Nephron (organoid): ENCODE measurements around the gene MVD.
"Not testable (repeated sequence)": the region's sequence is repeated elsewhere in the genome, so short reads cannot be mapped to it uniquely, and the experiment has no call there.

ENCODE experiments used
- H3K27ac Mint-ChIP-seq, 3 experiments: 2 replicates each; pipeline ENCODE4 v1.8.0; 2020; ENCODE audit warnings: mixed read lengths in 3 of 3, mild to moderate bottlenecking in 2 of 3, moderate library complexity in 1 of 3
- H3K27me3 Mint-ChIP-seq: 2 replicates; pipeline ENCODE4 v1.8.0; 2021; ENCODE audit warnings: low read depth, mild to moderate bottlenecking, moderate library complexity, mixed read lengths
- H3K36me3 Mint-ChIP-seq: 2 replicates; pipeline ENCODE4 v1.8.0; 2020; ENCODE audit warnings: low read depth, mixed read lengths
- H3K4me1 Mint-ChIP-seq: 2 replicates; pipeline ENCODE4 v1.8.0; 2020; ENCODE audit warnings: mixed read lengths
- H3K4me3 Mint-ChIP-seq, 3 experiments: 2 replicates each; pipeline ENCODE4 v1.8.0; 2020; ENCODE audit warnings: mild to moderate bottlenecking in 3 of 3, mixed read lengths in 3 of 3, moderate library complexity in 2 of 3
- H3K9me3 Mint-ChIP-seq: 2 replicates; pipeline ENCODE4 v1.8.0; 2020; ENCODE audit warnings: mixed read lengths
- TF ChIP-seq, protein P1 (sequence below), 3 experiments: fragments of 200-600 bp; sonication (generic); IDR thresholded peaks; one replicate each; pipeline ENCODE4 v1.5.0; 2021; ENCODE audit warnings: antibody characterized with exemption in 3 of 3; ENCODE audit not compliant: unreplicated experiment in 3 of 3

MVD gene

DNA sequence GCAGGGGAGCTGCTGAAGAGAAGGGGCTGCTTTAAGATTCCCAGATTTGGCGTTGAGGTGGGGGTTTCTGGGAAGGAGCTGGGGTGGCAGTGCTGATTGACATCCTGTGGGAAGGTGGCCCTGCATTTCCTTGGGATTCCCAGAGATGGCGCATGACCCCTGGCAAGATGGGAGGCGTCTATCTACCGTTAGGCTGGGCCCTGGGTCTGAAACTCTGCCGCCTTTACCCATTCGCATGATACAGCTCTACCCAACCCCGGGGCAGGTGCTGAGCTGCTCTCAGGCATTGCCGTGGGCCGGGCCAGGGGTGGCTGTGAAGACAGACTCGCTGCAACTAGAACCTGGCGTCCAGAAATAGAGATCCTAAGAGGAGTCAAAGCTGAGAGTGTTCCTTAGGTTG, 9.9 kb upstream of the MVD start:
- Mint-ChIP-seq H3K27me3 (peaks cover 4% of the 10 kb centered on the region), H3K27ac (no peak overlapping the region), H3K36me3 (peaks cover 4% of the 10 kb centered on the region), H3K4me1 (peaks cover 13% of the 10 kb centered on the region), H3K9me3 (no peaks in the 10 kb centered on the region), H3K4me3 (no peak overlapping the region)
- TF ChIP-seq, protein P1, sequence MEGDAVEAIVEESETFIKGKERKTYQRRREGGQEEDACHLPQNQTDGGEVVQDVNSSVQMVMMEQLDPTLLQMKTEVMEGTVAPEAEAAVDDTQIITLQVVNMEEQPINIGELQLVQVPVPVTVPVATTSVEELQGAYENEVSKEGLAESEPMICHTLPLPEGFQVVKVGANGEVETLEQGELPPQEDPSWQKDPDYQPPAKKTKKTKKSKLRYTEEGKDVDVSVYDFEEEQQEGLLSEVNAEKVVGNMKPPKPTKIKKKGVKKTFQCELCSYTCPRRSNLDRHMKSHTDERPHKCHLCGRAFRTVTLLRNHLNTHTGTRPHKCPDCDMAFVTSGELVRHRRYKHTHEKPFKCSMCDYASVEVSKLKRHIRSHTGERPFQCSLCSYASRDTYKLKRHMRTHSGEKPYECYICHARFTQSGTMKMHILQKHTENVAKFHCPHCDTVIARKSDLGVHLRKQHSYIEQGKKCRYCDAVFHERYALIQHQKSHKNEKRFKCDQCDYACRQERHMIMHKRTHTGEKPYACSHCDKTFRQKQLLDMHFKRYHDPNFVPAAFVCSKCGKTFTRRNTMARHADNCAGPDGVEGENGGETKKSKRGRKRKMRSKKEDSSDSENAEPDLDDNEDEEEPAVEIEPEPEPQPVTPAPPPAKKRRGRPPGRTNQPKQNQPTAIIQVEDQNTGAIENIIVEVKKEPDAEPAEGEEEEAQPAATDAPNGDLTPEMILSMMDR (IDR thresholded peaks at IDR 0.05; ENCODE audit: unreplicated experiment in 3 of 3), result peak in 2 of 3 experiments; percentile 16 to 23

DNA sequence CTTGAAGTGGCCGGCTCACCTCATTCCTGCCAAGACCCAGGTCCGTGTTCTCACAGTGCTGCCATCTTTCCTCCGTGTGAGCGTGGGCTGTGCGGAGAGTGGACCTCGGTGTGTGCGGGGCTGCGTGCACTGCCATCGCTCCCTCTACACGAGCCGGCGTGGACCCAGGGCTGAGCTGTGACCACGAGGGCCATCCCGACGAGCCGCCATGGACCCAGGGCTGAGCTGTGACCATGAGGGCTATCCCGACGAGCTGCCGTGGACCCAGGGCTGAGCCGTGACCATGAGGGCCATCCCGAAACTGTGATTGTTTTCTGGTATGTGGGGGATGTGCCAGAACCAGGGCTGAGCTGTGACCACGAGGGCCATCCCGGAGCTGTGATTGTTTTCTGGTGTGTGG, 8.9 kb upstream of the MVD start:
- TF ChIP-seq, protein P1 (IDR thresholded peaks at IDR 0.05; ENCODE audit: unreplicated experiment in 3 of 3), result no peak
- no peak overlapping the region for H3K27ac Mint-ChIP-seq
- no peaks in the 10 kb centered on the region for H3K9me3 Mint-ChIP-seq
- peaks cover 21% of the 10 kb centered on the region for H3K4me1 Mint-ChIP-seq
- peaks cover 4% of the 10 kb centered on the region for H3K36me3 Mint-ChIP-seq
- H3K27me3 Mint-ChIP-seq, result peaks cover 4% of the 10 kb centered on the region
- no peak overlapping the region for H3K4me3 Mint-ChIP-seq

DNA sequence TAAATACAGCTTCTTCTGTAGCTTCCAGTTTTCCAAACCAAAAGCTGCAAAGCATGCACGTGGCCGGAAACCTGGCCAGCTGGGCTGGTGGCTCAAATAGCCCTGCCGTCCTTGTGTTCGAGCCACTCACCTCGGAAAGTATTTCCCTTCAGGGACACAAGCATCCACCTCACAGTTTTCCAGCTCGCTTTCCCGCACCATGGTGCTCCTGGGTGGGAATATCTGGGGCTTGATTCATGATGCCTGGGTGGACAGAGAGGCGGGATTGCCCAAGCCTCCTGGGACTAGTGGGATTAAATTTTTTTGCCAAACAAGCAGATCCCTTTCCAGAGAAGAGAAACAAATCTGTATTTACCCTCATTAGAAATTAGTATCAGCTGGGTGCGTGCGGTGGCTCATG, 7.1 kb upstream of the MVD start:
- H3K27ac Mint-ChIP-seq, result no peak overlapping the region
- peaks cover 23% of the 10 kb centered on the region for H3K4me1 Mint-ChIP-seq
- peaks cover 4% of the 10 kb centered on the region for H3K36me3 Mint-ChIP-seq
- H3K4me3 Mint-ChIP-seq, result no peak overlapping the region
- TF ChIP-seq, protein P1 (IDR thresholded peaks at IDR 0.05; ENCODE audit: unreplicated experiment in 3 of 3), result no peak
- peaks cover 4% of the 10 kb centered on the region for H3K27me3 Mint-ChIP-seq
- H3K9me3 Mint-ChIP-seq, result no peaks in the 10 kb centered on the region

DNA sequence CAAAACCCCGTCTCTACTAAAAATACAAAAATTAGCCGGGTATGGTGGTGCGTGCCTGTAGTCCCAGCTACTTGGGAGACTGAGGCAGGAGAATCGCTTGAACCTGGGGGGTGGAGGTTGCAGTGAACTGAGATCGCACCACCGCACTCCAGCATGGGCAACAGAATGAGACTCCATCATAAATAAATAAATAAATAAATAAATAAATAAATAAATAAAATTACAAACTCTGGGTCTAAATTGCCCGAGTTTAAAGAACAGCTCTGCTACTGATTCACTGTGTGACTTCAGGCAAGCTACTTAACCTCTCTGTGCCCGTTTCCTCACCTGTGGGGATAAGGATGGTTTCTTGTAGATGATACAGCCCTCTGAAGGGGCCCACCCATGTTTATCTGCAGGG, 6.6 kb upstream of the MVD start:
- H3K27ac Mint-ChIP-seq, H3K9me3 Mint-ChIP-seq, H3K36me3 Mint-ChIP-seq, H3K27me3 Mint-ChIP-seq, H3K4me3 Mint-ChIP-seq: not testable (repeated sequence)
- H3K4me1 Mint-ChIP-seq, result peaks cover 23% of the 10 kb centered on the region

DNA sequence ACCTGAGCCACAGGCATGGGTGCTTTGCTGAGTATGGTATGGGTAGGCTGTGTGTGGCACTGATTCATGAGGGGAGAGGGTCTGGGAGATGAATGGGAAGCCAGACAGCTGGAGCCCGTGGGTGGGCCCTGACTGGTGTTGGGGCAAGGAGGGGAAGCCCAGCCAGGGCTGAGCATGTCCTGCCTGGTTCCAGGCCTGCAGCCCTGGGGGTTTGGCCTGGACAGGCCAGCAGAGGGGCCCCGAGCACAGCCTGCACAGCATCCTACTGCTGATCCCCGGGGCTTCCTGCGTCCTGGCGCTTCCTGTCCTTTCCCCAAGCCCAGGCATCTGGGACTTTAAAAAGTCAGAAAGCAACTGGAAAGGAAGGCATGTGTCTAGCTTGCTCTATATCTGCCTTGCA, 4.6 kb upstream of the MVD start:
- Mint-ChIP-seq H3K4me3 (peak overlapping the region in 1 of 3 experiments; percentile 16), H3K4me1 (peaks cover 15% of the 10 kb centered on the region), H3K9me3 (no peaks in the 10 kb centered on the region), H3K36me3 (peaks cover 4% of the 10 kb centered on the region), H3K27ac (no peak overlapping the region), H3K27me3 (peaks cover 4% of the 10 kb centered on the region)
- TF ChIP-seq, protein P1 (IDR thresholded peaks at IDR 0.05; ENCODE audit: unreplicated experiment in 3 of 3), result no peak

DNA sequence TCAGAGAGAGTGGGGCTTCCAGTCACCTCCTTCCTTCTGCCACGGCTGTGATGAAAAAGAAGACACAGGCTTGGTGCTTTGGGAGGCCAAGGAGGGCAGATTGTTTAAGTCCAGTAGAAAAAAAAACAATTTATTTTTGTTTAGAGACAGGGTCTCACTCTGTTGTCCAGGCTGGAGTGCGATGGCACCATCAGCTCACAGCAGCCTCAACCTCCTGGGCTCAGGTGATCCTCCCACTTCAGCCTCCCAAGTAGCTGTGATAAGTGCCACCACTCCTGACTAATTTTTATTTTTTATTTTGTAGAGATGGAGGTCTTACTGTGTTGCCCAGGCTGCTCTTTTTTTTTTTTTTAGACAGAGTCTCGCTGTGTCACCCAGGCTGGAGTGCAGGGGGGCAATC, 2.7 kb upstream of the MVD start:
- Mint-ChIP-seq H3K27ac (no peak overlapping the region), H3K27me3 (peaks cover 4% of the 10 kb centered on the region), H3K36me3 (peaks cover 4% of the 10 kb centered on the region), H3K4me3 (peak overlapping the region; percentile 75 to 94 (median 89)), H3K4me1 (peaks cover 25% of the 10 kb centered on the region), H3K9me3 (no peaks in the 10 kb centered on the region)
- TF ChIP-seq, protein P1 (IDR thresholded peaks at IDR 0.05; ENCODE audit: unreplicated experiment in 3 of 3), result no peak
